ENCODE results near the gene EIF2S2. TPM values are rescaled to one million over a fixed set of nuclear protein-coding genes. Genes with fewer than 3 reads are reported as not detected.
A peak's percentile ranks its signal among the peaks of the same experiment; 100 is the strongest.

Gene EIF2S2
- total RNA-seq, 2 experiments from 2014 or later = 106 to 108 TPM

DNA sequence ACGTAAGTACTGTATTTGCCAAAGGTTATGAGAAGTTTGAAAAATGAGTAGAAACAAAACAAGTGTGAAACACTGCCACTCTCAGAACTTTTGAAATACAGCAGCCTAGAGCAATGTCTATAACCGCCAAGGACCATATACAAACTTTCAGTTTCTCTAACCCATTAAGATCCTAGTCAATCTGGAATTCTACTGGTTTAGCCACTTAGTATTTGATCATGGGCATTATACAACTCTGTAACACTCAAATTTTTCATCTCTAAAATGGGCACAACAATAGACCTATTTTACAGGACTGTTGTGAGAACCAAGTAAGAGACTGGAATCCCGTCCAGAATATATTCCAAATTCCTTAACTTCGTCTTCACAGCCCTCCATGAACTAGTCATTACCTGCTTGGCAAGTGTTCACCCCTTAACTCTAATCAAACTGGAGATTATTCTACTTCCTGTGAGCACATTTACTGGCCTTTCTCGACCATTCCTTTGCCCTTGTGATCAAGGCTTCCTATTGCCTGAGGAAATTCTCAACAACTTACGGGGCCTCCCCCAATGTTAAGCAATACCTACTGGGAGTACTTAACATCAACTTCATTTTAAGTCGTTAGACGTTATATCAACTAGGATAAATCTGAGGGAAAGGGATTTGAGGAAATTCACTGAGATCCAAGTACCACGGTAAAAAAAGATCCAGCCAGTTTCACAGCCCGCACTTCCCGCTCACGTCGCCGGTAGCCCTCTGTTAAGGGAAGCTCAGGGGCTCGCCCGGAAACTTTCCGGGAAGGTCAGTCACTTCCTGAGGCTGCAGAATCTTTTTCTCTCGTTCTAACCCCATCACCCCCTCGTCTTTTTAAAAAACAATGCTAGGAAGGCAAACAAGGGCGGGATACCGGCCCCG is 1.1 kb downstream of the EIF2S2 start:
- POLR2A ChIA-PET = interaction anchor here (0.6 to 3.4 kb wide), 23 partner anchors 9 to 1173 kb away, joined by 3 to 73 read pairs (median 9); partner anchors contain the start of genes ACTL10, CHMP4B, EIF6 and PXMP4
- CTCF ChIA-PET = interaction anchor here (0.9 kb wide), 1 partner anchor 16 kb away, joined by 4 read pairs; no protein-coding TSS in a partner anchor

DNA sequence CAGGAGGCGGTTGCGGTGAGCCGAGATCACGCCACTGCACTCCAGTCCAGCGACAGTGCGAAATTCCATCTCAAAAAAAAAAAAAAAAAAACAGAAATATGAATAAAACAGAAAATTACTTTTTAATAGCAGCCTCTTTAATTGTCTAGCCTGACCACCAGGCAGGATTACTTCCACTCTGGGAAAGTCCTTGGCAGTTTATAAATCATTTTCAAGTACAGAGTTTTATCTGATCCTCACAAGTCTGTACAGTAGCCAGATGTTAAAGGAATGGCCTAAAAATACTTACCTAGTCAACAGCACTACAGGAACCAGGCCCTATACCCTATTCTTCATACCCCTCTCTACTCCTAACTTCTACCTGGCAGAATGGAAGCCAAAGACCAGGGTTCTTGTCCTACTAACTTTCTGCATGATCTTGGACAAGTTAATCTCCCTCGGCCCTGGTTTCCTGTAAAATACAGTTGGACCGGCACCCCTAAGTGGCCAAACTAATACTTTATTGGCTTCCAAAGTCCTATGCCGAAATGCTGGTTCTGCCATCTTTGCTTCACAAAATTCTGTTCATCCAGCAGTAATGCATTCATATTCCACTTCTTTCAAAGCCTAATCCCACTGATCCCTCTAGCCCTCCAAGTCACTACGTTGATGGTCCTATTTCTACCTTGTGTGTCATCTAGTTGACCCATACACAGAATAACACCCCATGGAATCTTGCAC is 1.9 kb downstream of the EIF2S2 start:
- POLR2A ChIA-PET = interaction anchor here (1.9 to 2.5 kb wide), 3 partner anchors 10 to 28 kb away, joined by 9 read pairs; no protein-coding TSS in a partner anchor
- peaks cover 54% of the 10 kb centered on the region for H3K4me1 Mint-ChIP-seq
- DNase-seq = no peak
- H3K36me3 Mint-ChIP-seq (ENCODE audit: low read depth) = peaks cover 57% of the 10 kb centered on the region
- H3K4me3 Mint-ChIP-seq = peak overlapping the region; percentile 86
- peak overlapping the region; percentile 92 for H3K27ac Mint-ChIP-seq
- H3K9me3 Mint-ChIP-seq = no peaks in the 10 kb centered on the region
- H3K27me3 Mint-ChIP-seq = no peaks in the 10 kb centered on the region
- CTCF ChIA-PET = interaction anchor here (1.3 to 2.6 kb wide), 2 partner anchors 17 to 19 kb away, joined by 3 to 14 read pairs; no protein-coding TSS in a partner anchor

More for the DNA sequence above, 1.1 kb downstream of the EIF2S2 start:
- peak overlapping the region; percentile 86 for H3K4me3 Mint-ChIP-seq
- H3K9me3 Mint-ChIP-seq = no peaks in the 10 kb centered on the region
- peak overlapping the region; percentile 92 for H3K27ac Mint-ChIP-seq
- peaks cover 46% of the 10 kb centered on the region for H3K4me1 Mint-ChIP-seq
- no peak for DNase-seq
- peaks cover 49% of the 10 kb centered on the region for H3K36me3 Mint-ChIP-seq (ENCODE audit: low read depth)
- peaks cover 2% of the 10 kb centered on the region for H3K27me3 Mint-ChIP-seq

- peak overlapping the region; percentile 36 for H3K4me3 Mint-ChIP-seq
- H3K27ac Mint-ChIP-seq = peak overlapping the region; percentile 26
- no peaks in the 10 kb centered on the region for H3K27me3 Mint-ChIP-seq
- DNase-seq = no peak
- H3K36me3 Mint-ChIP-seq (ENCODE audit: low read depth) = peaks cover 64% of the 10 kb centered on the region
- no peaks in the 10 kb centered on the region for H3K9me3 Mint-ChIP-seq
- ChIA-PET CTCF (interaction anchor here (0.7 to 2.6 kb wide), 3 partner anchors 16 to 1588 kb away, joined by 3 to 14 read pairs (median 3); no protein-coding TSS in a partner anchor), POLR2A (interaction anchor here (0.7 to 2.5 kb wide), 4 partner anchors 10 to 1572 kb away, joined by 3 to 9 read pairs (median 9); no protein-coding TSS in a partner anchor)
- peaks cover 62% of the 10 kb centered on the region for H3K4me1 Mint-ChIP-seq
Measured at GRCh38 chr20:34109442-34109841, 2.6 kb downstream of the EIF2S2 start.

DNA sequence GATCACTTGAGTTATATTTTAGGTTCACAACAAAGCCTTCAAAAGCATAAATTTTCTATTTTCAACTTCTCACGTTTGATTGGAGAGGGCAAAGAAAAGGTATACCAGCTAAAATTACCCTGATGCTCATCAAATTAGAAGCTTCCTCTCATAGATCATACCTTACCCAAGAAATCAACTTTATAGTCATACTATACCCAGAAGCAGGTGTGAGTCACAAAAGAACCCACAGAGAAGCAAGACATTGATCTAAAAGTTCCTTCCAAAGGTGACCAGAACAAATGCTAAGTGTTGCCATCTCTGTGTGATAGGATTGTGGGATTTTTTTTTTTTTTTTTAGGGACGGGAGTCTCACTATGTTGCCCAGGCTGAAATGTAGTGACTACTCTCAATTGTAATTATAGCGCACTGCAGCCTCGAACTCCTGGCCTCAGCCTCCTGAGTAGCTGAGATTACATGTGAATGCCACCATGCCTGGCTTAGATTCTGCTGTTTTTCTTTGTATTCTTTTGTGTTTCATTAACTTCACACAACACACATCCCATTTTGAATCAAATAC is 3.3 kb downstream of the EIF2S2 start:
- Mint-ChIP-seq H3K27ac (peak overlapping the region; percentile 23), H3K4me3 (peak overlapping the region; percentile 8), H3K36me3 (ENCODE audit: low read depth) (peaks cover 72% of the 10 kb centered on the region), H3K27me3 (no peaks in the 10 kb centered on the region), H3K4me1 (peaks cover 69% of the 10 kb centered on the region), H3K9me3 (no peaks in the 10 kb centered on the region)
- ChIA-PET CTCF (interaction anchor here (0.7 to 2.6 kb wide), 3 partner anchors 16 to 194 kb away, joined by 3 to 14 read pairs (median 3); no protein-coding TSS in a partner anchor), POLR2A (interaction anchor here (0.7 to 2.5 kb wide), 6 partner anchors 9 to 1571 kb away, joined by 3 to 9 read pairs (median 6); partner anchors contain the start of gene CBFA2T2)
- DNase-seq = no peak

DNA sequence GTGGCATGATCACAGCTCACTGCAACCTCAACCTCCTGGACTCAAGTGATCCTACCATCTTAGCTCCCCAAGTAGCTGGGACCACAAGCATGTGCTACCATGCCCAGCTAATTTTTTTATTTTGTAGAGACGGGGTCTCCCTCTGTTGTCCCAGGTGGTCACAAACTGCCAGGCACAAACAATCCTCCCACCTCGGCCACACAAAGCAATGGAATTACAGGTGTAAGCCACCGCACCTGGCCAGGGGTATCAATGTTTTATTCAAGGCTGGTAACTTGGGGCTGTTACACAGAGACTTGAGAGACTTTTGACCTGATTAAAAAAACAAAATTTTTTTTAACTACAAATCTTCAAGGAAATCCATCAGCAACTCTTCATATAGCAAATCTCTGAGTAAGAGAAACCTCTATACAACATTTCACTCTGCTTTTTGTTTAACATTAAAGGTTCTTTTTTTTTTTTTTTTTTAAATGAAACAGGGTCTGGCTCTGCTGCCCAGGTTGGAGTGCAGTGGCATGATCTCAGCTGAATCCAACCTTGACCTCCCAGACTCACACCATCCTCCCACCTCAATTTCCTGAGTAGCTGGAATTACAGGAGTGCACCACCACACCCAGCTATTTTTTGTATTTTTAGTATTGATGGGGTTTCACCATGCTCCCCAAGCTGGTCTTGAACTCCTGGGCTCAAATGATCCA is 5.9 kb downstream of the EIF2S2 start:
- H3K4me1 Mint-ChIP-seq = peaks cover 80% of the 10 kb centered on the region
- no peak overlapping the region for H3K4me3 Mint-ChIP-seq
- ChIA-PET POLR2A (no interaction called here), CTCF (no interaction called here)
- no peaks in the 10 kb centered on the region for H3K27me3 Mint-ChIP-seq
- H3K27ac Mint-ChIP-seq = peak overlapping the region; percentile 48
- peaks cover 90% of the 10 kb centered on the region for H3K36me3 Mint-ChIP-seq (ENCODE audit: low read depth)
- DNase-seq = no peak
- H3K9me3 Mint-ChIP-seq = no peaks in the 10 kb centered on the region

GRCh38 chr20:34104059-34104458 is 8.0 kb downstream of the EIF2S2 start:
- POLR2A ChIA-PET = interaction anchor here (0.9 to 6.1 kb wide), 2 partner anchors 8 to 110 kb away, joined by 3 to 53 read pairs; partner anchors contain the start of genes EIF2S2 and RALY
- Mint-ChIP-seq H3K4me3 (no peak overlapping the region), H3K4me1 (peaks cover 72% of the 10 kb centered on the region), H3K27ac (peak overlapping the region; percentile 40), H3K36me3 (ENCODE audit: low read depth) (peaks cover 87% of the 10 kb centered on the region), H3K9me3 (no peaks in the 10 kb centered on the region), H3K27me3 (no peaks in the 10 kb centered on the region)
- CTCF ChIA-PET = interaction anchor here (0.8 kb wide), 1 partner anchor 189 kb away, joined by 3 read pairs; no protein-coding TSS in a partner anchor
- no peak for DNase-seq

DNA sequence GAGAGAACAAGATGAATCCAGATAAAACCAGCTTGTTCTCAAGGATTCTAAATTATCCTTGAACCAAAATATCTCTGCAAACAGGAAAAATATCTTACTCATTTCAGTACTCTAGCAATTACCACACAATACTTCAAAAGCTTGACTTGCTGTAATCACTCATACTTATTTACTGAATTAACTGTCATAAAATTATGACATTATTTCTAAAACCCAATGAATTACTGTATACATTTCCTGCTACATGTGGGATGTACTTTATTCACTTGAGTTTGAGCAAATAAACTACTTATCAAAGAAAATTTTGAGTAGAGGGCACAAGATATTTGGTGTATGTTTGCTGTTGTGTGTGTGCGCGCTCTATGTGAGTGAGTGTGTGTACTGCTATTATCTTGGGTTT is 9.7 kb downstream of the EIF2S2 start:
- ChIA-PET POLR2A (interaction anchor here (0.9 to 6.1 kb wide), 4 partner anchors 10 to 30 kb away, joined by 3 to 53 read pairs (median 3); partner anchors contain the start of gene EIF2S2), CTCF (interaction anchor here (0.7 kb wide), 2 partner anchors 10 to 368 kb away, joined by 3 read pairs; partner anchors contain the start of gene EIF2S2)
- H3K27ac Mint-ChIP-seq = no peak overlapping the region
- H3K27me3 Mint-ChIP-seq = no peaks in the 10 kb centered on the region
- peaks cover 55% of the 10 kb centered on the region for H3K4me1 Mint-ChIP-seq
- DNase-seq = no peak
- no peaks in the 10 kb centered on the region for H3K9me3 Mint-ChIP-seq
- H3K36me3 Mint-ChIP-seq (ENCODE audit: low read depth) = peaks cover 86% of the 10 kb centered on the region
- no peak overlapping the region for H3K4me3 Mint-ChIP-seq

DNA sequence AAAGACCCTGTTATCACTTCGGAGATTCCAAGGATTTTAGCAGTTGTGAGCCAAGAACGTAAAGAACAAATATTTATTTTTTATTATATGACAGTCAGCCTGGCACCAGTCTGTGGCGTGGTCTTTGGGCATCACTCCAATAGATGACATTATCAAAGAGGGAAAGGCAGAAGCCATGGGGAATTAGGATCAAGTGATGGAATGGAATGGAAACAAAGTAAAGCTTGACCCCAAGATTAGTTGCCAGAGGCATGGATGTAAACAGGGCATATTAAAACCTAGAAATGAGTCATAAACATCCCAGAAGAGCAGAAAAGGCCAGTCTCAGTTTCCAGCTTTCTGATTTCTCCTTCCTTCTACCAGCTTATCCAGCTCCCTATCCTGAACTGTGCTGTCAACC is 11.5 kb downstream of the EIF2S2 start:
- no peaks in the 10 kb centered on the region for H3K27me3 Mint-ChIP-seq
- no peaks in the 10 kb centered on the region for H3K9me3 Mint-ChIP-seq
- no peak overlapping the region for H3K27ac Mint-ChIP-seq
- no peak for DNase-seq
- H3K4me1 Mint-ChIP-seq = peaks cover 40% of the 10 kb centered on the region
- ChIA-PET CTCF (interaction anchor here (1.0 kb wide), 1 partner anchor 186 kb away, joined by 3 read pairs; no protein-coding TSS in a partner anchor), POLR2A (interaction anchor here (1.5 to 6.1 kb wide), 2 partner anchors 12 to 24 kb away, joined by 3 to 53 read pairs; partner anchors contain the start of gene EIF2S2)
- no peak overlapping the region for H3K4me3 Mint-ChIP-seq
- peaks cover 92% of the 10 kb centered on the region for H3K36me3 Mint-ChIP-seq (ENCODE audit: low read depth)

GRCh38 chr20:34099675-34100074 is 12.4 kb downstream of the EIF2S2 start:
- H3K36me3 Mint-ChIP-seq (ENCODE audit: low read depth) = peaks cover 89% of the 10 kb centered on the region
- no peak overlapping the region for H3K27ac Mint-ChIP-seq
- H3K27me3 Mint-ChIP-seq = no peaks in the 10 kb centered on the region
- ChIA-PET CTCF (no interaction called here), POLR2A (interaction anchor here (1.0 to 6.1 kb wide), 2 partner anchors 9 to 13 kb away, joined by 9 to 53 read pairs; partner anchors contain the start of gene EIF2S2)
- no peaks in the 10 kb centered on the region for H3K9me3 Mint-ChIP-seq
- no peak overlapping the region for H3K4me3 Mint-ChIP-seq
- DNase-seq = no peak
- peaks cover 31% of the 10 kb centered on the region for H3K4me1 Mint-ChIP-seq

DNA sequence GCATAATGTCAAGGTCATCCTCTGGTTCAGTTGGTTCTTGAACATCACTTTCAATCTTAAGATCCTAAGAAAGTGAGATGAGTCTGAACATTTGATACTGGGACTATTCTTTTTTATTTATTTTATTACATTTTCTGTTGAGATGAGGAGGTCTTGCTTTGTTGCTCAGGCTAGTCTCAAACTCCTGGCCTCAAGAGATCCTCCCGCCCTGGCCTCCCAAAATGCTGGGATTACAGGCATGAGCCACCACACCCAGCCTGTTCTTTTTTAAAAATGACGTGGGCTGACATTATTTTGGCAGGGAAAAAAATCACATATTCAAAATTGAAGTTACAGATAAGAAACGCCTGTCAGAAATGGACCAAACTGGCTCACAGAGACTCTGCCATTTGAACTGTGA is 13.5 kb downstream of the EIF2S2 start:
- Mint-ChIP-seq H3K4me1 (peaks cover 21% of the 10 kb centered on the region), H3K27ac (no peak overlapping the region), H3K27me3 (no peaks in the 10 kb centered on the region), H3K9me3 (no peaks in the 10 kb centered on the region), H3K4me3 (no peak overlapping the region), H3K36me3 (ENCODE audit: low read depth) (peaks cover 85% of the 10 kb centered on the region)
- ChIA-PET POLR2A (interaction anchor here (6.1 kb wide), 1 partner anchor 14 kb away, joined by 53 read pairs; the partner anchor contains the start of gene EIF2S2), CTCF (no interaction called here)
- no peak for DNase-seq

DNA sequence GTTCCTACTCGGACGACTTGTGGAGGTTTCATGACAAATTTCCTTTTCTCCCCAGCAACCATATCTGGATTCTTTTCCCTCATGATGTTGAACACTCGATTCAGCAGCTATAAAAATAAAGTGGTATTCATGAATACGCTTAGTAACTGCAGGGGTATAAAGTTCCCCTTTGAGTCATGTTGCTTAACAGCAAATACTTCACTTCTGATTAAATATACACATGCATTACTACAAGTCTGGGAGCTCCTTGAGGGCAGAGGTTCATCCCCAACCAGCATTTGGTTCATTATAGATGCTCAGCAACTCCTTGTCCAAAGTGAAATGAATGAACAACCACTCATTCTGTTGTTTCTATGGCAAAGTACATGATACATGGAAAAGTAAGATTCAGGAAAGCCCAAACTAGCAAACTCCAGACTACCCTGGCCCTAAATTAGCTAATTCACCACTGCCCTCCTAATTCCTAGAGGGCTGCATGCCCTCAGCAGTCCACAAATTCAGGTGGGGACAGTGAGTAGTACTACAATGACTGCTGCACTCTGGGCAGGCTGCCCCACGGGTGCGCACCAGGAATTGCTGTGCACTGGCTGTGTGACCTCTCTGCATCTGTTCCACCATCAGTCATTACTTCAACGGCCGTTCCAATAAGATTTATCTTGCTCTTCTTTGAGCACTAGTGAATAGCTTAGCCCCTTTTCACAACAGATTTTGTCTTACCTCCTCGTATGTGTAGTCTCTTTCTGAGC is 15.2 kb downstream of the EIF2S2 start:
- Mint-ChIP-seq H3K27me3 (no peaks in the 10 kb centered on the region), H3K4me3 (no peak overlapping the region), H3K4me1 (peaks cover 18% of the 10 kb centered on the region), H3K27ac (no peak overlapping the region), H3K9me3 (no peaks in the 10 kb centered on the region), H3K36me3 (ENCODE audit: low read depth) (peaks cover 85% of the 10 kb centered on the region)
- POLR2A ChIA-PET = interaction anchor here (0.8 to 1.2 kb wide), 4 partner anchors 10 to 16 kb away, joined by 3 to 6 read pairs (median 4); partner anchors contain the start of gene EIF2S2
- no peak for DNase-seq
- CTCF ChIA-PET = no interaction called here
